ENCODE results near the gene SPEM2.

The SPEM2 gene

DNA sequence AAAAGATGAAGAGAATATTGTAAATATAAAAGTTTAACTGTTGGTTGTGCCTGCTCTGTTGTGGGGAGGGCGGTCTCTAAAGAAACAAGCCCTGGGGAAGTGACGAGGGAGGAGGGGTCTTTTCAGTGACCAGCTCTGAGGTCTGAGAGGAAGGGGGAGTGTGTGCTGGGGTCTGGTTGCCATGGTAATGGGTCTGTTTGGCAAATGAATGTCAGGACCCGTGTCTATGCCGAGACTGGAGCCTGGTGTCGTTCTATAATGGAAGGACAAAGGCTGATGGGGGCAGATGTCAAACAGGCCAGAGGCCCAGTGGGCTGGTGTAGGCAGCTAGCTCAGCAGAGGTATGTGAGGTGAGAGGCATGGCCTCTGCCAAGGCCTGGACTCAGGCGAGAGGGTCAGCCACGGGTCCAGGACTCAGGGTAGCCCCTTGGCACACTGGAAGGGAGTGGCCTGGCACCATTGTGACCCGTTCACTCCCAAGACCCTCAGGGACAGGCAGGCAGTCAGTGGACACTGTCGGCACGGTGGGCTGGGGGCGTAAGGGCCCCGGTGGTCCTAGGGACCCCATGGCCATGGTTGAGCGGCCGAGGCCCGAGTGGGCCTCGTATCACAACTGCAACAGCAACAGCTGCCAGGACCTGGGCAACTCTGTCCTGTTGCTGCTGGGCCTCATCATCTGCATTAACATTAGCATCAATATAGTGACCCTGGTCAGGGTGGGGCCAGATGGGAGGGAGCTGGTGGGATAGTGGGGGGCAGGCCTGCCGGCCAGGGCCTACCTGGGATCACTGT lies 5.4 kb upstream of the SPEM2 start, which contains the start of gene SPEM1:
Gene SPEM1 (plus strand): TSS at position 506 of the 792 bp plus-strand sequence. CDS start 61 bp downstream, at position 567.
- DNase-seq (ENCODE audit: extremely low read depth, insufficient read length) = no peak
- H3K27me3 ChIP-seq (replicated peaks; ENCODE audit: control insufficient read depth, insufficient read depth, low read length) = peaks cover 2% of the 10 kb centered on the region; the same call in 1 of the 2 replicates
- no peak within 1 kb of the TSS for H3K4me3 ChIP-seq (replicated peaks; ENCODE audit: low read depth, low read length)
- H3K36me3 ChIP-seq (ENCODE audit: control insufficient read depth, insufficient read depth, low read length) = no peaks in the 10 kb centered on the region
- TF ChIP-seq, protein P1, sequence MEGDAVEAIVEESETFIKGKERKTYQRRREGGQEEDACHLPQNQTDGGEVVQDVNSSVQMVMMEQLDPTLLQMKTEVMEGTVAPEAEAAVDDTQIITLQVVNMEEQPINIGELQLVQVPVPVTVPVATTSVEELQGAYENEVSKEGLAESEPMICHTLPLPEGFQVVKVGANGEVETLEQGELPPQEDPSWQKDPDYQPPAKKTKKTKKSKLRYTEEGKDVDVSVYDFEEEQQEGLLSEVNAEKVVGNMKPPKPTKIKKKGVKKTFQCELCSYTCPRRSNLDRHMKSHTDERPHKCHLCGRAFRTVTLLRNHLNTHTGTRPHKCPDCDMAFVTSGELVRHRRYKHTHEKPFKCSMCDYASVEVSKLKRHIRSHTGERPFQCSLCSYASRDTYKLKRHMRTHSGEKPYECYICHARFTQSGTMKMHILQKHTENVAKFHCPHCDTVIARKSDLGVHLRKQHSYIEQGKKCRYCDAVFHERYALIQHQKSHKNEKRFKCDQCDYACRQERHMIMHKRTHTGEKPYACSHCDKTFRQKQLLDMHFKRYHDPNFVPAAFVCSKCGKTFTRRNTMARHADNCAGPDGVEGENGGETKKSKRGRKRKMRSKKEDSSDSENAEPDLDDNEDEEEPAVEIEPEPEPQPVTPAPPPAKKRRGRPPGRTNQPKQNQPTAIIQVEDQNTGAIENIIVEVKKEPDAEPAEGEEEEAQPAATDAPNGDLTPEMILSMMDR (IDR thresholded peaks at IDR 0.05; ENCODE audit: insufficient read depth, low read length, poor library complexity, severe bottlenecking) = no peak

- no peaks in the 10 kb centered on the region; the same call in 1 of the 2 replicates for H3K27me3 ChIP-seq (replicated peaks; ENCODE audit: control insufficient read depth, insufficient read depth, low read length)
- H3K4me3 ChIP-seq (replicated peaks; ENCODE audit: low read depth, low read length) = no peak overlapping the region
- TF ChIP-seq, protein P1 (IDR thresholded peaks at IDR 0.05; ENCODE audit: insufficient read depth, low read length, poor library complexity, severe bottlenecking) = no peak
- DNase-seq (ENCODE audit: extremely low read depth, insufficient read length) = no peak
- H3K36me3 ChIP-seq (ENCODE audit: control insufficient read depth, insufficient read depth, low read length) = no peaks in the 10 kb centered on the region
These were observed 4.2 kb upstream of the SPEM2 start for GRCh38 chr17:7421186-7421585.

GRCh38 chr17:7423679-7424078 lies 1.7 kb upstream of the SPEM2 start:
- TF ChIP-seq, protein P1 (IDR thresholded peaks at IDR 0.05; ENCODE audit: insufficient read depth, low read length, poor library complexity, severe bottlenecking) = no peak
- no peaks in the 10 kb centered on the region for H3K36me3 ChIP-seq (ENCODE audit: control insufficient read depth, insufficient read depth, low read length)
- no peak for DNase-seq (ENCODE audit: extremely low read depth, insufficient read length)
- no peak overlapping the region for H3K4me3 ChIP-seq (replicated peaks; ENCODE audit: low read depth, low read length)
- H3K27me3 ChIP-seq (replicated peaks; ENCODE audit: control insufficient read depth, insufficient read depth, low read length) = no peaks in the 10 kb centered on the region; the same call in 1 of the 2 replicates

GRCh38 chr17:7425756-7426155 lies 340 bp downstream of the SPEM2 start:
- Histone ChIP-seq H3K27me3 (replicated peaks; ENCODE audit: control insufficient read depth, insufficient read depth, low read length) (no peaks in the 10 kb centered on the region), H3K36me3 (ENCODE audit: control insufficient read depth, insufficient read depth, low read length) (no peaks in the 10 kb centered on the region)
- no peak for DNase-seq (ENCODE audit: extremely low read depth, insufficient read length)

GRCh38 chr17:7426203-7426863 lies 917 bp downstream of the SPEM2 start:
- Histone ChIP-seq H3K36me3 (ENCODE audit: control insufficient read depth, insufficient read depth, low read length) (no peaks in the 10 kb centered on the region), H3K4me3 (replicated peaks; ENCODE audit: low read depth, low read length) (no peak overlapping the region), H3K27me3 (replicated peaks; ENCODE audit: control insufficient read depth, insufficient read depth, low read length) (no peaks in the 10 kb centered on the region)
- DNase-seq (ENCODE audit: extremely low read depth, insufficient read length) = no peak
- TF ChIP-seq, protein P1 (IDR thresholded peaks at IDR 0.05; ENCODE audit: insufficient read depth, low read length, poor library complexity, severe bottlenecking) = no peak

More at GRCh38 chr17:7425756-7426155, 340 bp downstream of the SPEM2 start:
- no peak overlapping the region for H3K4me3 ChIP-seq (replicated peaks; ENCODE audit: low read depth, low read length)
- TF ChIP-seq, protein P1 (IDR thresholded peaks at IDR 0.05; ENCODE audit: insufficient read depth, low read length, poor library complexity, severe bottlenecking) = no peak
